Right lobe of liver (tissue), 4 donors: Measurements from ENCODE around the gene ADCK2.

Experiments
- POLR2A ChIP-seq: fragments of 450-650 bp; IDR thresholded peaks from one replicate; pipeline ENCODE4 v1.6.1; 2017; ENCODE audit warnings: antibody characterized with exemption, mild to moderate bottlenecking
- TF ChIP-seq, protein P1 (sequence below), 4 donors: fragments of 200-600 bp in 3 of 4; fragments of 450-650 bp in 1 of 4; IDR thresholded peaks; one replicate each; pipeline versions ENCODE4 v1.5.1 to v1.8.0; 2016 to 2022; ENCODE audit warnings: antibody characterized with exemption in 4 of 4, mild to moderate bottlenecking in 2 of 4
- donor health status: DM: no; HTN: no; CAD: no.
- donor health status: DM: no; HTN: no; CAD: no.
- donor health status: DM: no; HTN: yes; CAD: no.

- TF ChIP-seq, protein P1, sequence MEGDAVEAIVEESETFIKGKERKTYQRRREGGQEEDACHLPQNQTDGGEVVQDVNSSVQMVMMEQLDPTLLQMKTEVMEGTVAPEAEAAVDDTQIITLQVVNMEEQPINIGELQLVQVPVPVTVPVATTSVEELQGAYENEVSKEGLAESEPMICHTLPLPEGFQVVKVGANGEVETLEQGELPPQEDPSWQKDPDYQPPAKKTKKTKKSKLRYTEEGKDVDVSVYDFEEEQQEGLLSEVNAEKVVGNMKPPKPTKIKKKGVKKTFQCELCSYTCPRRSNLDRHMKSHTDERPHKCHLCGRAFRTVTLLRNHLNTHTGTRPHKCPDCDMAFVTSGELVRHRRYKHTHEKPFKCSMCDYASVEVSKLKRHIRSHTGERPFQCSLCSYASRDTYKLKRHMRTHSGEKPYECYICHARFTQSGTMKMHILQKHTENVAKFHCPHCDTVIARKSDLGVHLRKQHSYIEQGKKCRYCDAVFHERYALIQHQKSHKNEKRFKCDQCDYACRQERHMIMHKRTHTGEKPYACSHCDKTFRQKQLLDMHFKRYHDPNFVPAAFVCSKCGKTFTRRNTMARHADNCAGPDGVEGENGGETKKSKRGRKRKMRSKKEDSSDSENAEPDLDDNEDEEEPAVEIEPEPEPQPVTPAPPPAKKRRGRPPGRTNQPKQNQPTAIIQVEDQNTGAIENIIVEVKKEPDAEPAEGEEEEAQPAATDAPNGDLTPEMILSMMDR (IDR thresholded peaks at IDR 0.05): no peak
- TF ChIP-seq POLR2A: no peak
Measured at GRCh38 chr7:140698477-140698876, 25.7 kb downstream of the ADCK2 start.
